Esophagus muscularis mucosa (tissue), 4 donors: ENCODE results near the gene INPP5A.

ENCODE experiments used
- CTCF ChIP-seq, 3 experiments: fragments of 200-600 bp in 2 of 3; fragments of 450-650 bp in 1 of 3; sonication (generic) in 2 of 3; IDR thresholded peaks; one replicate each; pipeline ENCODE4 v1.5.1; 2017 to 2019; ENCODE audit warnings: antibody characterized with exemption in 3 of 3, mild to moderate bottlenecking in 2 of 3, moderate library complexity in 1 of 3
- EP300 ChIP-seq: sonication (generic); formaldehyde crosslinking; IDR thresholded peaks from one replicate; pipeline ENCODE4 v1.6.1; 2017; ENCODE audit warnings: antibody characterized with exemption
- POLR2A ChIP-seq: fragments of 450-650 bp; IDR thresholded peaks from one replicate; pipeline ENCODE4 v1.6.1; 2017; ENCODE audit warnings: antibody characterized with exemption, moderate library complexity, mild to moderate bottlenecking, low read depth
- POLR2AphosphoS5 ChIP-seq, 2 donors: sonication (generic); formaldehyde crosslinking; IDR thresholded peaks; one replicate each; pipeline ENCODE4 v1.6.1; 2017; ENCODE audit warnings: antibody characterized with exemption in 2 of 2

GRCh38 chr10:132754071-132754470, 216.5 kb downstream of the INPP5A start:
- TF ChIP-seq POLR2A (no peak), CTCF (IDR thresholded peaks at IDR 0.05) (no peak), POLR2AphosphoS5 (IDR thresholded peaks at IDR 0.05) (no peak), EP300 (no peak)
